ENCODE data around the gene KIF26B. TPM values are rescaled to one million over a fixed set of nuclear protein-coding genes. Genes with fewer than 3 reads are reported as not detected.

Gene KIF26B
- total RNA-seq, 2 experiments from 2014 or later, result not detected

GRCh38 chr1:245378745-245379144 is 224.0 kb downstream of the KIF26B start:
- Histone ChIP-seq H2AFZ (ENCODE audit: low read length) (no peak overlapping the region), H4K20me1 (ENCODE audit: insufficient read depth, low read length) (no peaks in the 10 kb centered on the region), H3K9me3 (ENCODE audit: low read length) (no peaks in the 10 kb centered on the region), H3K36me3 (ENCODE audit: insufficient read depth, low read length) (no peaks in the 10 kb centered on the region), H3K79me2 (ENCODE audit: insufficient read depth, low read depth, low read length) (no peaks in the 10 kb centered on the region), H3K4me2 (ENCODE audit: low read length) (no peak overlapping the region), H3K4me1 (ENCODE audit: insufficient read depth, low read length, poor library complexity, severe bottlenecking) (no peaks in the 10 kb centered on the region), H3K27ac (ENCODE audit: low read depth, low read length, poor library complexity, severe bottlenecking) (no peak overlapping the region), H3K9me2 (ENCODE audit: insufficient read depth, low read length) (no peaks in the 10 kb centered on the region), H3K4me3 (ENCODE audit: low read depth, low read length, poor library complexity, severe bottlenecking) (no peak overlapping the region)
- BruUV-seq (replicated peaks), result no TSS peak
- ChIA-PET POLR2A (interaction anchor here (0.6 kb wide), 1 partner anchor 457 kb away, joined by 4 read pairs; no protein-coding TSS in a partner anchor), CTCF (ENCODE audit: unreplicated experiment) (no interaction called here)
- TF ChIP-seq EZH2phosphoT487 (IDR thresholded peaks at IDR 0.05; ENCODE audit: borderline replicate concordance, low read depth, low read length), result no peak
- TF ChIP-seq, protein P1, sequence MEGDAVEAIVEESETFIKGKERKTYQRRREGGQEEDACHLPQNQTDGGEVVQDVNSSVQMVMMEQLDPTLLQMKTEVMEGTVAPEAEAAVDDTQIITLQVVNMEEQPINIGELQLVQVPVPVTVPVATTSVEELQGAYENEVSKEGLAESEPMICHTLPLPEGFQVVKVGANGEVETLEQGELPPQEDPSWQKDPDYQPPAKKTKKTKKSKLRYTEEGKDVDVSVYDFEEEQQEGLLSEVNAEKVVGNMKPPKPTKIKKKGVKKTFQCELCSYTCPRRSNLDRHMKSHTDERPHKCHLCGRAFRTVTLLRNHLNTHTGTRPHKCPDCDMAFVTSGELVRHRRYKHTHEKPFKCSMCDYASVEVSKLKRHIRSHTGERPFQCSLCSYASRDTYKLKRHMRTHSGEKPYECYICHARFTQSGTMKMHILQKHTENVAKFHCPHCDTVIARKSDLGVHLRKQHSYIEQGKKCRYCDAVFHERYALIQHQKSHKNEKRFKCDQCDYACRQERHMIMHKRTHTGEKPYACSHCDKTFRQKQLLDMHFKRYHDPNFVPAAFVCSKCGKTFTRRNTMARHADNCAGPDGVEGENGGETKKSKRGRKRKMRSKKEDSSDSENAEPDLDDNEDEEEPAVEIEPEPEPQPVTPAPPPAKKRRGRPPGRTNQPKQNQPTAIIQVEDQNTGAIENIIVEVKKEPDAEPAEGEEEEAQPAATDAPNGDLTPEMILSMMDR (conservative IDR thresholded peaks at IDR 0.05; ENCODE audit: low read length), result no peak
- DNase-seq (ENCODE audit: low spot score), result no peak
- intact Hi-C loops (cut with micrococcal nuclease; ENCODE audit: unreplicated experiment), result no loop called here

DNA sequence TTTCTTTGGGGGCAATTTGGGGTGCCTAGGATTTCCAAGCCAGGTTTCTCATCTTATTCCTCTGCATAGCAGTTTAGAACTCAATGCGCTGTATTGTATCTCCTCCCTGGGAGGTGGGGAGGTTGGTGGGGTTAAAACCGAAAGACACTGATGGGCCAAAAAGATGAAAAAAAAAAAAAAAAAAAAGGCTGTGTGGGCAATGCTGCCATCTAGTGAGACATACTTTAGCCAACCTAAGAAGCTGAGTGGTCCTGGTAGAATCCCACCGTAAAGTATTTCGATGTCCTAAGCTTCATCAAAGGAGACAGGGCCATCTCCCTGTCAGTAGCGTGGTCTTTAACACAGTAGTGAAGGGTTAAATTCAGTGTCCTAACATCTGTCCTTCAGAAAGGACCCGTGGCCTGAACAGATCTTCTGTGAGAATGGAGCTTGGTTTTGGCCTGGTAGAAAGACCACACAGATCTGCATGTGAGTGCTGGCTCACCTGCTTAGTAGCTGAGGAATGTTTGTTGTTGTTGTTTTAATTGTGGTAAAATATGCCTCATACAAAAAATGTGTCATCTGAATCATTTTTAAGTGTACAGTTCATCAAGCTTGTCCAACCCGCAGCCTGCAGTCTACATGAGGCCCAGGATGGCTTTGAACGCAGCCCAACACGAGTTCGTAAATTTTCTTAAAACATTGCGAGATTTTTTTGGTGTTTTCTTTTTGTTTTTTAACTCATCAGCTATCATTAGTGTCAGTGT is 226.2 kb downstream of the KIF26B start:
- no peaks in the 10 kb centered on the region for H3K36me3 ChIP-seq (ENCODE audit: insufficient read depth, low read length)
- no peaks in the 10 kb centered on the region for H3K9me3 ChIP-seq (ENCODE audit: low read length)
- H4K20me1 ChIP-seq (ENCODE audit: insufficient read depth, low read length), result no peaks in the 10 kb centered on the region
- H2AFZ ChIP-seq (ENCODE audit: low read length), result no peak overlapping the region
- TF ChIP-seq, protein P1 (conservative IDR thresholded peaks at IDR 0.05; ENCODE audit: low read length), result peak; percentile 66
- TF ChIP-seq EZH2phosphoT487 (IDR thresholded peaks at IDR 0.05; ENCODE audit: borderline replicate concordance, low read depth, low read length), result no peak
- H3K4me3 ChIP-seq (ENCODE audit: low read depth, low read length, poor library complexity, severe bottlenecking), result no peak overlapping the region
- ChIA-PET CTCF (ENCODE audit: unreplicated experiment) (no interaction called here), POLR2A (interaction anchor here (0.7 kb wide), 2 partner anchors 10 to 22 kb away, joined by 4 to 7 read pairs; no protein-coding TSS in a partner anchor)
- H3K9me2 ChIP-seq (ENCODE audit: insufficient read depth, low read length), result no peaks in the 10 kb centered on the region
- H3K27ac ChIP-seq (ENCODE audit: low read depth, low read length, poor library complexity, severe bottlenecking), result no peak overlapping the region
- intact Hi-C loops (cut with micrococcal nuclease; ENCODE audit: unreplicated experiment), result loop anchor here (5.0 kb wide), 1 partner anchor 224 kb away; no protein-coding TSS in a partner anchor
- H3K4me1 ChIP-seq (ENCODE audit: insufficient read depth, low read length, poor library complexity, severe bottlenecking), result no peaks in the 10 kb centered on the region
- H3K4me2 ChIP-seq (ENCODE audit: low read length), result no peak overlapping the region
- BruUV-seq (replicated peaks), result no TSS peak
- DNase-seq (ENCODE audit: low spot score), result no peak
- H3K79me2 ChIP-seq (ENCODE audit: insufficient read depth, low read depth, low read length), result no peaks in the 10 kb centered on the region

- CTCF ChIA-PET (ENCODE audit: unreplicated experiment), result no interaction called here
Observed at GRCh38 chr1:245382981-245383380, 228.2 kb downstream of the KIF26B start.

More at GRCh38 chr1:245382981-245383380, 228.2 kb downstream of the KIF26B start:
- H3K4me3 ChIP-seq (ENCODE audit: low read depth, low read length, poor library complexity, severe bottlenecking), result no peak overlapping the region
- no peaks in the 10 kb centered on the region for H3K36me3 ChIP-seq (ENCODE audit: insufficient read depth, low read length)
- no peak for DNase-seq (ENCODE audit: low spot score)
- H3K9me3 ChIP-seq (ENCODE audit: low read length), result no peaks in the 10 kb centered on the region
- POLR2A ChIA-PET, result no interaction called here
- intact Hi-C loops (cut with micrococcal nuclease; ENCODE audit: unreplicated experiment), result loop anchor here (5.0 kb wide), 1 partner anchor 226 kb away; no protein-coding TSS in a partner anchor
- no peak overlapping the region for H2AFZ ChIP-seq (ENCODE audit: low read length)
- no peaks in the 10 kb centered on the region for H3K9me2 ChIP-seq (ENCODE audit: insufficient read depth, low read length)
- no peak overlapping the region for H3K4me2 ChIP-seq (ENCODE audit: low read length)
- no peak for TF ChIP-seq EZH2phosphoT487 (IDR thresholded peaks at IDR 0.05; ENCODE audit: borderline replicate concordance, low read depth, low read length)
- TF ChIP-seq, protein P1 (conservative IDR thresholded peaks at IDR 0.05; ENCODE audit: low read length), result no peak
- no TSS peak for BruUV-seq (replicated peaks)
- no peaks in the 10 kb centered on the region for H3K79me2 ChIP-seq (ENCODE audit: insufficient read depth, low read depth, low read length)
- no peaks in the 10 kb centered on the region for H3K4me1 ChIP-seq (ENCODE audit: insufficient read depth, low read length, poor library complexity, severe bottlenecking)
- H4K20me1 ChIP-seq (ENCODE audit: insufficient read depth, low read length), result no peaks in the 10 kb centered on the region
- no peak overlapping the region for H3K27ac ChIP-seq (ENCODE audit: low read depth, low read length, poor library complexity, severe bottlenecking)

Measured in OCI-LY7 (cell line).